Neural cell (in vitro differentiated cells): ENCODE results near the gene DEUP1. TPM values are rescaled to one million over a fixed set of nuclear protein-coding genes. Genes with fewer than 3 reads are reported as not detected.

Experiments used
- H2AFZ ChIP-seq: fragments of 200-600, 300-800 bp; sonication (generic), shearing (Covaris generic); 2 replicates; pipeline ENCODE4 v1.6.0; 2014; ENCODE audit warnings: low read depth, mild to moderate bottlenecking, antibody characterized with exemption, low read length, moderate library complexity
- H3F3A ChIP-seq: fragments of 200-600 bp; shearing (Covaris generic); 2 replicates; pipeline ENCODE4 v1.6.1; 2016; ENCODE audit warnings: mild to moderate bottlenecking, moderate library complexity, mixed read lengths, antibody characterized with exemption, low read length; ENCODE audit not compliant: insufficient read depth, poor library complexity, severe bottlenecking
- H3K27ac ChIP-seq: fragments of 200-600, 300-800 bp; sonication (generic), shearing (Covaris generic); 2 replicates; pipeline ENCODE4 v1.5.1; 2014; ENCODE audit warnings: mild to moderate bottlenecking, low read length, moderate library complexity
- H3K27me3 ChIP-seq: fragments of 300-800, 200-600 bp; sonication (generic), shearing (Covaris generic); 2 replicates; pipeline ENCODE4 v1.6.0; 2014; ENCODE audit warnings: mild to moderate bottlenecking, low read depth, low read length, moderate library complexity; ENCODE audit not compliant: insufficient read depth
- H3K36me3 ChIP-seq: fragments of 300-800, 200-600 bp; sonication (generic), shearing (Covaris generic); 2 replicates; pipeline ENCODE4 v1.5.1; 2014; ENCODE audit warnings: mild to moderate bottlenecking, antibody characterized with exemption, low read length, moderate library complexity; ENCODE audit not compliant: insufficient read depth
- H3K4me2 ChIP-seq: fragments of 300-800, 200-600 bp; sonication (generic), shearing (Covaris generic); 2 replicates; pipeline ENCODE4 v1.6.0; 2014; ENCODE audit warnings: mild to moderate bottlenecking, low read length
- H3K4me3 ChIP-seq: fragments of 300-800, 200-600 bp; sonication (generic), shearing (Covaris generic); 2 replicates; pipeline ENCODE4 v1.5.1; 2014; ENCODE audit warnings: mild to moderate bottlenecking, low read length, moderate library complexity
- H3K79me2 ChIP-seq: fragments of 200-600 bp; shearing (Covaris generic); replicated peaks from 2 replicates; pipeline ENCODE4 v1.6.0; 2014; ENCODE audit warnings: mild to moderate bottlenecking, low read length, moderate library complexity; ENCODE audit not compliant: insufficient read depth
- H3K9ac ChIP-seq: fragments of 300-800, 200-600 bp; sonication (generic), shearing (Covaris generic); 2 replicates; pipeline ENCODE4 v1.6.1; 2016; ENCODE audit warnings: mild to moderate bottlenecking, low read length, mixed read lengths
- H3K9me2 ChIP-seq: fragments of 200-600 bp; shearing (Covaris generic); 2 replicates; pipeline ENCODE4 v1.6.1; 2016; ENCODE audit warnings: mild to moderate bottlenecking, low read length, mixed read lengths; ENCODE audit not compliant: insufficient read depth
- H3K9me3 ChIP-seq: fragments of 200-600, 300-800 bp; sonication (generic), shearing (Covaris generic); 2 replicates; pipeline ENCODE4 v1.6.1; 2016; ENCODE audit warnings: mild to moderate bottlenecking, mixed run types, low read length, moderate library complexity, mixed read lengths
- H4K20me1 ChIP-seq: fragments of 200-600 bp; shearing (Covaris generic); 2 replicates; pipeline ENCODE4 v1.6.1; 2016; ENCODE audit warnings: mild to moderate bottlenecking, mixed run types; ENCODE audit not compliant: insufficient read depth
- CTCF ChIP-seq: fragments of 450-650 bp; IDR thresholded peaks from 2 replicates; pipeline ENCODE4 v1.5.1; 2014; ENCODE audit warnings: antibody characterized with exemption, mild to moderate bottlenecking, moderate library complexity; ENCODE audit not compliant: poor library complexity, severe bottlenecking
- EP300 ChIP-seq: fragments of 450-650 bp; conservative IDR thresholded peaks from 2 replicates; pipeline ENCODE4 v1.6.1; 2014; ENCODE audit warnings: antibody characterized with exemption, mild to moderate bottlenecking, moderate library complexity; ENCODE audit not compliant: poor library complexity, severe bottlenecking
- EZH2 ChIP-seq: fragments of 200-600, 300-800 bp; shearing (Covaris generic), sonication (generic); IDR thresholded peaks from 2 replicates; pipeline ENCODE4 v1.6.1; 2014; ENCODE audit warnings: antibody characterized with exemption, low read length, borderline replicate concordance, mild to moderate bottlenecking; ENCODE audit not compliant: insufficient read depth, poor library complexity, severe bottlenecking
- MXI1 ChIP-seq: fragments of 450-650 bp; conservative IDR thresholded peaks from 2 replicates; pipeline ENCODE4 v1.6.1; 2014; ENCODE audit warnings: antibody characterized with exemption, mild to moderate bottlenecking; ENCODE audit not compliant: poor library complexity, severe bottlenecking
- POLR2AphosphoS5 ChIP-seq: IDR thresholded peaks from 2 replicates; pipeline ENCODE4 v1.6.1; 2012
- RAD21 ChIP-seq: fragments of 450-650 bp; conservative IDR thresholded peaks from 2 replicates; pipeline ENCODE4 v1.6.1; 2014; ENCODE audit warnings: antibody characterized with exemption, mild to moderate bottlenecking, moderate library complexity
- REST ChIP-seq: IDR thresholded peaks from 2 replicates; pipeline ENCODE4 v1.6.1; 2012; ENCODE audit warnings: borderline replicate concordance
- SMC3 ChIP-seq: fragments of 450-650 bp; conservative IDR thresholded peaks from 2 replicates; pipeline ENCODE4 v1.6.1; 2014; ENCODE audit warnings: antibody characterized with exemption, mild to moderate bottlenecking, moderate library complexity; ENCODE audit not compliant: poor library complexity
- TAF1 ChIP-seq: IDR thresholded peaks from 2 replicates; pipeline ENCODE4 v1.6.1; 2012; ENCODE audit warnings: low read depth
- polyA plus RNA-seq: library from polyadenylated mRNA; depleted of rRNA; stranded (reverse); fragments of >200 nt; gene quantifications from 2 replicates; pipeline ENCODE4 v1.2.3, GENCODE V29; 2014

DEUP1 gene
- polyA plus RNA-seq, 1 donor from 2014 or later, result 0.46 TPM

- H3K27me3 ChIP-seq, result no peaks in the 10 kb centered on the region
- H3K9me2 ChIP-seq, result no peaks in the 10 kb centered on the region
- H3K9me3 ChIP-seq, result no peaks in the 10 kb centered on the region
- H4K20me1 ChIP-seq, result no peaks in the 10 kb centered on the region
- H3K36me3 ChIP-seq, result no peaks in the 10 kb centered on the region
- no peak overlapping the region for H3K9ac ChIP-seq
- H3K27ac ChIP-seq, result no peak overlapping the region
- H3K79me2 ChIP-seq, result no peaks in the 10 kb centered on the region
- no peak for TF ChIP-seq TAF1
- no peak for TF ChIP-seq SMC3
- TF ChIP-seq REST, result no peak
- TF ChIP-seq MXI1, result no peak
- no peak for TF ChIP-seq EZH2
- no peak for TF ChIP-seq RAD21
- TF ChIP-seq POLR2AphosphoS5, result no peak
- TF ChIP-seq CTCF, result no peak
- TF ChIP-seq EP300, result no peak
- no peak overlapping the region for H3K4me2 ChIP-seq
- H3K4me3 ChIP-seq, result no peak overlapping the region
- no peak overlapping the region for H2AFZ ChIP-seq
- H3F3A ChIP-seq, result no peaks in the 10 kb centered on the region
Measured at GRCh38 chr11:93323747-93324146, 6.8 kb upstream of the DEUP1 start.

GRCh38 chr11:93324500-93324899, 6.0 kb upstream of the DEUP1 start:
- no peaks in the 10 kb centered on the region for H3K9me3 ChIP-seq
- H3K27ac ChIP-seq, result no peak overlapping the region
- no peak overlapping the region for H3K9ac ChIP-seq
- no peaks in the 10 kb centered on the region for H4K20me1 ChIP-seq
- no peaks in the 10 kb centered on the region for H3F3A ChIP-seq
- no peaks in the 10 kb centered on the region for H3K36me3 ChIP-seq
- no peak overlapping the region for H3K4me3 ChIP-seq
- H2AFZ ChIP-seq, result no peak overlapping the region
- no peak for TF ChIP-seq MXI1
- no peak for TF ChIP-seq EZH2
- TF ChIP-seq POLR2AphosphoS5, result no peak
- TF ChIP-seq SMC3, result no peak
- no peak for TF ChIP-seq EP300
- no peak for TF ChIP-seq REST
- no peak for TF ChIP-seq TAF1
- TF ChIP-seq CTCF, result no peak
- TF ChIP-seq RAD21, result no peak
- no peak overlapping the region for H3K4me2 ChIP-seq
- no peaks in the 10 kb centered on the region for H3K27me3 ChIP-seq
- no peaks in the 10 kb centered on the region for H3K79me2 ChIP-seq
- H3K9me2 ChIP-seq, result no peaks in the 10 kb centered on the region
